ENCODE data around the gene ARHGAP8.

Gene ARHGAP8

DNA sequence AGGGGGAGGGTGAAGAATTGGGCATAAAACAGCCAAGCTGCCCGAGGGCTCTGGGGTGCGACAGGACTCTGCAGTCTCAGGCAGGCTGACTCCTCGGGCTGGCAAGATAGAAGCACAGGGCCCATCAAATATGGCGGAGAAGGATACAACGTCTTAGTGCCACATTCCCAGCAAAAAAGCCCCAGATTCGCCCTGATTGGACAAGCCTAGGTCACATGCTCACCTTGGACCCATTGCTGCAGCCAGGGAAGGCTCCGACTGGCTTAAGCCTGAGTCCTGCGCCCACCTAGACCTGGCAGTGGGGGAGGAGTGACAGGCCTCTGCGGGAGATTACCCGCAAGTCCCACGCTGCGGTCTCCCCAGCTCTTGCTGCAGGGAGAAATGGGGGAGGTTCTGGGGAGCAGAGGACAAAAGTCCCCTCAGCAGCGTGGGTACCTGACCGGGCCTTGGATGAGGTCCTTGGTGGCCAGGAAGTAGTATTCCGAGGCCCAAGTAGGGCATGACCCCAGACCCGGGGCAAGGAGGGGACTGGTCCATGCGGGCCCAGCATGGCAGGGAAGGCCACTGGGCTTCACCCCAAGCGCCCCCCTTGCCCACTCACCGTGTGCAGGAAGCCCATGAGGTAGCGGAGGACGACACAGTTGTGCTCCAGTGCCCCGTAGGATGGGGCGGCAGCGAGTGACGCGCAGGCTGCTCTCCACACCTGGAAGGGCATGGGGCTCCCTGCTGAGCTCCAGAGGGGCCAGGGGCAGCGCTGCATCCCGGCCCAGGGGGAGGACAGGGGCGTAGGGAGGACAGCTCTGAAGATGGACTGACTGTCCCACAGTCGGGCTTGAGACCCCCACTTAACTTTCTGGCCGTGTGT, 113.0 kb downstream of the ARHGAP8 start:
- DNase-seq, result no peak

DNA sequence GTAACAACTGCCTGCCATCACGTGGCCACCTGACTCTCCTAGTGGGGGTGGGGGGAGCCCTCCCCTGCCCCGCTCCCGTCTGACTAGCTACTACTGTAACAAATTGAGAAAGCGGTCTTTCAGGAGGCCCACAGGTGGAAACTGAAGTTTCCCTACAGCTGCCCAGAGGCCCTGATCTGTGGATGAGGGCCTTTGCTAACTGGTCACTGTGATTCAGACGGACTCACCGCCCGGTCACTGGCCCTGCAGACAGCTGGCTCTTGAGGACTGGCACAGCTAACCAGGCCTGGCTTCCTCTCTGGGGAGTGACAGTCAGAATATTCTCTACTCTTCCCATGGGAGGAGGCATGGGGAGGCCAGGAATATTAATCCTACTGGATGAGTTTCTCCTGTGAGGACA, 116.8 kb downstream of the ARHGAP8 start:
- no peak for DNase-seq

DNA sequence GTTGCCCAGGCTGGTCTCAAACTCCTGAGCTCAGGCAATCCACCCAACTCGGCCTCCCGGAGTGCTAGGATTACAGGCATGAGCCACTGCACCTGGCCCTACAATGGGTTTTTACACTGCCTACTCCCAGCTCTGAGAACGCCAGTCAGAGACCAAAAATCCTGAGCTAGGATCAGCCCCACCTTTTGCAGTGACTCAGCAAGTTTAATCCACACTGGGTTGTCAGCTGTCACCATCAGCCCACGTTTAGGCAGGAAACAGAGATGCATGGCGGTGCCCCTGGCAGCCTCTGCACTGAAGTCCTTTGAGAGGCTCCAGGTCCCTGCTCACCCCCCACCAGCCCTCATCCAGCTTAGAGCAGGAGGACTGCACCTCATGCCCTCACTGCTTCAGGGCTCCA, 117.6 kb downstream of the ARHGAP8 start:
- no peak for DNase-seq

DNA sequence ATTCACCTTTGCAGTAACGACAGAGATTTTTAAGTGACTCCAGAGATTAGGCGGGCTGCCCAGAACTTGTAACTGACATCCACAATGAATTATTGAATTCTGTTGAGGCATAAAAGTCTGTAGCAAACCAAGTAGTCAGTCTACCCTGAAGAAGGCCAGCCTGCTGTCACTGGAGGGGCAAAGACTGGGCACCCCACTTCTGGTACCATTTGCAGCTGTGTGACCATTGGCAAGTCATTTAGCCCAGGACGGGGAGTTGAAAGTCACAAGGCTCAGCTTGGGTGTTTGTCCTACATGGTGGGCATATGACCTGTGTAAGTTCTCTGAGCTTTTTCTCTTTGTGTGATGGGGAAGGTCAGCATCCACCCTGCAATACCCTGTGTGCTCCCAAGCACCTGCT, 119.4 kb downstream of the ARHGAP8 start:
- DNase-seq, result no peak

DNA sequence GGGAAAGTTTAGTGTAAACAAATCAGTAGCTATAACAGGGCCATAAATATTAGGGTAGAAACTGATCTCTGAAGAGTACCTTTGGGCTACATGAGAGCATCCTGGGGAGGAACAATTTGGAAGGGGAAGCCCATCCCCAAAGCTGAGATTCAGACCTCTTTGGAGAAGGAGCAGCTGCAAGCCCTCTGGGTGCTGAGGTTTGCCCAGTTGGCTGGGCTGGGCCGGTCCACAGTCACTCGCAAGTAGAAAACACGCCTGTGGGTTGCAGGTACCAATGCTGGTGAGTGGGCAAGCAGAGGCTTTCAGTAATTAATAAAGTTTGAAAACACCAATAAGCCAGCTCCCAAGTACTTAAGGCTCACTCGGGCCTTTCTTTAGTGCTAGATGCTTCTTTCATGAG, 124.5 kb downstream of the ARHGAP8 start:
- no peak for DNase-seq

DNA sequence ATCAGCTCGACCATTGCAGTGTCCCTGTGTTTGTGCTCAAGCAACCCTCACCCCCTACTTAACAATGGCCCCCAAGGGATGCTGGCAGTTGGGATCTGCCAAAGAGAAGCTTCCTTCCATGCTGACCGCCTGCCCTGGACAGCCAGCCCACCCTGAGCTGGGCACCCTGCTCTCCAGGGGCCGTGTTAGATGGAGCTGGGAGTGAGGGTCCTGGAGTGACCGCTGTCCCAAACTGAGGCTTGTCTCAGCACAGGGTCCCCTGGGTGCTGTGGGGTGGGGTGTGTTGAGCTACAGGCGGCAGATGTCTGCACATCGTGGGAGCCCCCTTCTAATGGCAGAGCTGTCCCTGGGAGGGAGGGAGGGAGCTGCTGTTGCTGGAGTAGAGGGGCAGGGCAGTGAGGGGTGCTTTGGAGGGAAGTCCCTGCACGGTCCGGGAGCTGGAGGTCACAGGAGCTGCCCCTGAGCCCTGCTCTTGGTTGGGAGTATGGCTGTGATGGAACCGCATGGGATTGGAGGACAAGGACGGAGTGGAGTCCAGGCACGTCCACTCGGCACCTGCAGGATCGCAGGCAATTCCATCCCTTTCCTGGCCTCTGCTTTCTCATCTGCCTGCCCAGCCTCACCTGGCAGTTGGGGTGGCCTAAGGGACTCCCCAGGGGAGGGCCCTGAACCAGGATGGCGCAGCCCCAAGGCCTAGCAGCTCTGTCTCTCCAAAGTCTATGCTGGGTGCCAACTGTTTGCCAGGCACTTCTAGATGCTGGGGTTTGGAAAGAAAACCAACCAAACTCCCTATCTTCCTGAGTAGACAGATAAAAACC, 126.3 kb downstream of the ARHGAP8 start:
- DNase-seq, result no peak

DNA sequence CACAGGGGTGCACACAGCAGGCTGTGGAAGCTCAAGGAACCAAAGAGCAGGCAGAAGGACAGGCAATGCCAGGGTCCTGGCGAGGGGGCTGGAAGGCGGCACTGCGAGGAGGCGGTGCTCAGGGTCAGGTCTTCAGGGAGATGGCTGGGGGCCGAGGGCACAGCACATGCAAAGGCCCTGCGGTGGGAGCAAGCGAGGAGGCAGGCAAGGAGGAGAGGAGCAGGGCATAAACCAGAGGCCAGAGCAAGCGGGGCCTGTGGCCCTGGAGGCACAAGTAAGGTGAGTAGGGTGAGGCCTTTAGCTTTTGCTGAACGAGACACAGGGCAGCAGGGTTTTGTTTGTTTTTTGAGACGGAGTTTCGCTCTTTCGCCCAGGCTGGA, 126.9 kb downstream of the ARHGAP8 start:
- DNase-seq, result no peak

DNA sequence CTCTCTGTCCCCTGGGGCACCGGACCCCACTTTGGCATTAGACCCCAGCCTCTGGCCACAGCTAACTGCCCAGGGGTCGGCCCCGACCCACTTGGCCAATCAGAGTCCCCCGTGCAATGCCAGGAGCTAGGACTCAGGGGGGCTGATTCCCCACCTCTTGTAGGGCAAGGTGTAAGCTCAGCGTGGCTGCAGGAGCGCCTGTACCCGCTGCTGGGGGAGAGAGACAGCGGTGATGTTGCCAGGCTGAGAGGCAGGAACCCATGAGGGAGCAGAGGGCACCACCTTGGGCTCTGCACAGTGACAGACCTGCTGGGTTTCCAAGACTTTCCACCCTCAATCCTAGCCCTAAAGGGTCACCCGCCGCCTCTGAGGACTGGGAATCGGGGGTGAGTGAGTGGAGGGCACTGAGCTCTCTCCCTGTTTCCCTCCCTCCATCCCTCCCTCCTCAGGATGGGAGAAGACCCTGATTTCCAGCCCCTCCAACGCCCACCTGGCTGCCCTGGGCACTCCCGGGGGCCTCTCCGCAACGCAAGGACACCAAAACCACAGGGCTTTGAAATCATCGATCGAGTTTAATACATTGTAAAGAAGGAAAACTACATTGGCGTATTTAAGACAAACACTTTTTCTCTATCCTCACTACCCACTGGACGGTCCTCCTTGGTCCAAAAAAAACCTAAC, 128.4 kb downstream of the ARHGAP8 start:
- no peak for DNase-seq

DNA sequence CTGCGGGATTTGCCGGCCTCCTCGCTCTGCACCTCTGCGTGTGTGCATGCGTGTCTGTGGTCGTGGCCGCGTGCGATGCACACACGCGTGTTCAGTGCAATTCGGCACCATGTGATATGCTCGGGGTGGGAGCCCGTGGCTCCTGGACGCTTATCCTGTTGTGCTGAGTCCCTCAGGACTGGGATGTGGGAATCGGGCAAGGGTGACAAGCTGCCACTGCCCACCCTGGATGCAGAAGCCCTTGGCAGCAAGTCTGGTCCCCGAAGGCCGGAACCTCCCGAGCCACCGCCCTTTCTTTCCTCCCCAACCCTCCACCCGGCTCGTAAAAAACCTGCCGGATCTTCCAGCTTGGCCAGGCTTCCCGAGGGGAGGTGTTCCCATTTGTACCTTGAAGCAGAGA, 129.2 kb downstream of the ARHGAP8 start:
- no peak for DNase-seq

DNA sequence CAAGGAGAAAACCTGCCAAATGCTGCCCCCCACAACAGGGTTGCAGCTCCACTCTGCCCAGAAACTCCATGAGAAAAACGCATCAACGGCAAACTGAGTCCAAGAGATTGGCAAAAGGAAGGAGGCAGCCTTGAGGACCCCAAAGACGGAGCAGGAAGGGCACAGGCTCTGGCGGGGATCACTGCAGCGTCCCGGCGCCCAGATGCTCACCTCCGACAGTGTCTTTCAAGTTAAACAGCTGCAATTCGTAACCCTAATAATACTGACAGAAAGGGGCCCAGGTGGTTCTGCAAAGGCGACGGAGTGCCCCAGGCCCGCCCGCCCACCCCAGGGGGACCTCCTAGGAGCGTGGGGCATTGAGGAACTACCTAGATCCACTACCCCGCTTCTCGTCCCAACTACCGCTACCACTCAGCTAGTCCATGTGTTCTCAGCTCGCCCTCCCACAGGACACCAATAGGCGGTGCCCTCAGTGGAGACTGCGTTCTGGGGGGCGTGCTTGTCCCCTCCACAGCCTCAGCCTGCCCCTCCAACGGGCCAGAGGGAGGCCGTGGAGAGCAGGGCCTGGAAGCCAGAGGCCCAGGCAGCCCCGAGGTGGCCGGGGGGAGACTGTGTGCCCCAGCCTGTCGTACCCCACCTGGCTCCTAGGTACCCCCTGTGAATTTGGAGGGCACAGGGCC, 130.0 kb downstream of the ARHGAP8 start:
- DNase-seq, result no peak

DNA sequence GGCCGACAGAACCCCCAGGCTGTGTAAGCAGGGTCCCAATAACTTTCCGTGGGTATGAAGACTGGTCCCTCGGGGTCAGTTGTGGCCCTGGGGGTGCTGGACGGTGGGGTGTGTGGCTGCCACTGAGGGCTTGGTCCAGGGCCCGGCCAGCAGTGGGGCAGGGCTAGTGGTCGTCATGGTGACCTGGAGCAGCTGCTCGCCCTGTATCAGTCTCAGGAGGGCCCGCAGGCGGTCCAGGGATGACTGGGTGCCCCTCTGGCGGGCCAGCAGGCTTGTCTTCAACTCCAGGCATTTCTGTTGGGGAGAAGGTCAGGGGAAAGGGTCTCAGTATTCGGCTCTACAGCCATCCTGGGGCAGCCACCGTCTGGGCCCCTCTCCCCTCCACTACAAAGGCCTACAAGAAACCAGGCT, 130.6 kb downstream of the ARHGAP8 start:
- DNase-seq, result no peak

DNA sequence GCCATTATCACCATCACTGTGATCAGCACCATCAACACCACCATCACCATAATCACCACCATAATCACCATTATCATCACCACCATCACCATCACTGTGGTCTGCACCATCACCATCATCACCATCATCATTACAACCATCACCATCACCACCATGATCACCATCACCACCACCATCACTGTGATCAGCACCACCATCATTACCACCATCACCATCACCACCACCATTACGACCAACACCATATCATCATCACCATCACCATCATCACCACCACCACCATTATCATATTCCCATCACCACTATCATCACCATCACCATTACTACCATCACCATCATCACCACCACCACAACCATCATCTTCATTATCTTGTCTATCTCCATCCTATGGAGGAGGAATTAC, 132.2 kb downstream of the ARHGAP8 start:
- DNase-seq, result no peak

DNA sequence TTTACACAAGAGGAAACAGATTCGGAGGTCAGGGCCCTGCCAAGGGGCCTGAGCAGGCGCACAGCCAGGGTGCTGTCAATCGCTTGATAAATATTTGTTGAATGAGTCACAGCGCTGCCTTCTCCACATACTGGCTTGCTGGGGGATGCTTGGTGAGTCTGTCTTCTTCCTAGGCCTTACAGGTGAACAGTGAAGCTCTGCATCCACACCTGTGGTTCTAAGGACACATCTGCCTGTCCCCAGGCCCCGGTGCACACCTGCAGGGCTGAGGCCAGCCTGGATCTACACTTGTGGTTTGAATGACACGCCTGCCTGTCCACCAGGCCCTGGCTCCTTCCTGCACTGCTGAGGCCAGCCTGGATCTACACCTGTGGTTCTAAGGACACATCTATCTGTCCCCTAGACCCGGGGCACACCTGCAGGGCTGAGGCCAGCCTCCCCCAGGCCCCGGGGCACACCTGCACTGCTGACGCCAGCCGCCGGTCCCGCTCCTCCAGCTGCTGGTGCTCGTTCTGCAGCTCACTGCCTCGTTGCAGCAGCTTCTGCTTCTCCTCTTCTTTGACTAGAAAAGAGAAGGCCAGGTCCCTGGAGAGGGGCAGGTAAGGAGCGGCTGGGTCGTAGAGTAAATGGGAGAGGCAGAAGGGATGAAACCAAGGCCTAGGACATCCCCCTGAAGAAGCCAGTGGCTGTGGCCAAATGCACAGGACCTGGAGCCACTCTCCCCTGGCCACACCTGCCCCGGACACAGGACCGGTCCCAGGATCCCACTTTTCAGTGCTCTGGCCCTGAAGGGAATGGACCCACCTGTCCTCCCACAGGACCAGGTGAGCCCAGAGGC, 132.8 kb downstream of the ARHGAP8 start:
- no peak for DNase-seq

DNA sequence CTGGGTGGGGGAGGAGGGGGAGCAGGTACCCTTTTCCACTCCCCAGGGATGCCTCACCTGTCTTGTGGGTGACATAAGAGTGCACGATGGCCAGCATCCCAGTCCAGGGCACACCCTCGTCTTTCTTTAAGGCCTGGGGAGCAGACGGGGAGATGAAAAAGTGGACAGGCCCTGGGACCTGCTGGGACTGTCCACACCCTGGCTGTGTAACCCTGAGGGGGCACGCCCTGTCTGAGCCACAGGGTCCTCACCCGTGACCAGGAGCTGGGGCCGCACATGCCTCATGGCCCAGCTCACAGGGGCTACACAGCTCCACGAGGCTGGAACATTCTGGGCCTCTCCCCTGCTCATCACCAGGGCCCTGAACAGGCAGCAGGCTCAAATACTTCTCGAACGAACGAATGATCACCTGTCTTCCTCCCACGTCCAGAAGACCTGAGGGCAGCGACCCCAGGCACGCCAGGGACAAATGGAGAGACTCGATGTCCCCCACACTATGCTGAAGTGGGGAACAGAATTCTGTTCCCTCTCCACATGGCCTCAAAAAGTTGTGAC, 133.5 kb downstream of the ARHGAP8 start:
- no peak for DNase-seq

DNA sequence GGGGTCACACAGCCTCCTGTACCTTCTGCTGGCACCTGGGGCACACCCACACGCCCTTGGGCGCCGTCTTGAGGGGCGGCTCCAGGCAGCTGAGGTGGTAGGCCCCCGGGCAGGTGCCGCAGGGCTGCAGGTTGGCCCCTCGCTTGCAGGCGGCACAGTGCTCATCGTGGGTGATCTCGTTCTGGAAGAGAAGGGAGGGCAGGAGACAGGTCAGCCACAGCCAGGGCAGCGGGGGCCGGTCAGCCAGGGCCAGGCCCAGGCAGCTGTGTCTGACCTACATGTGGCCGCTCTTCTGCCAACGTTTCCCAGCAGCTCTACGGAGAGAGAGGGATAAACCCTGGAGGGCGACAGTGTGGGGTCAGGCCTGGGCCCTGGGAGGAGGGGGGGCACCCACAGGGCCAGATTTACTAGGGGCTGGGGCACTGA, 135.6 kb downstream of the ARHGAP8 start:
- DNase-seq, result no peak

DNA sequence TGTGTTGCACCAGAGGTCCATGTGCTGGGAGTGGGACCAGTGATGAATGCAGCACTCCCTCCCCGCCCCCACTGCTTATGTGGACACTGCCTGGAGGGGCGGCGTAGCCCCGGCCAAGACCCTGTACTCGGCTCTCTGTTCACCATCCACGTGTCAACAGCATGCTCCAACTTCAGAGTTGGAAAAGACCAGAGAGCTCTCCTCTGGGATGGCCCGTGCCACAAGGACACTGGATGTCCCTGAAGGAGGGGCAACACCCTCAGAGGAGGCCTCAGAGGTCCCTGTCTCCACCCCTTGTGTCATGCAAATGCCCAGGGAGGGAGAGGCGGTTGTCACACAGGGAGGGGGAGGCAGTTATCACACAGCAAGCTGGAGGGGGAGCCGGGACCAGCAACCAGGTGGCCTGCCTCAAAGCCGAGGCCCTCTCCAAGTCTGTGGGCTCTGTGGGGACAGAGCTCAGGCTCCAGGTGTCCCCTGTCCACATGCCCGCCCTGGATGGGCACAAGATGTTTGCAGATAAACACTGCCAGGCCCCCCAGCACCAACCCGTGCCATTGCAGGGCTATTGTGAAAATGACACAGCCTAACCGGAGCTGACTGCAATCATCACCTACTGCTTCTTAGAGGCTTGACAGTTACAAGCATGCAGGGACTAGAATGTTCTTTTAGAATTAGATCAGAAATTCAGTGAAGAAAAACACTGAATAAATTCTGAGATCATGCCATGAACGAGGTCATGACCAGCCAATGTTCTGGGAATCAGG, 136.3 kb downstream of the ARHGAP8 start:
- DNase-seq, result no peak

DNA sequence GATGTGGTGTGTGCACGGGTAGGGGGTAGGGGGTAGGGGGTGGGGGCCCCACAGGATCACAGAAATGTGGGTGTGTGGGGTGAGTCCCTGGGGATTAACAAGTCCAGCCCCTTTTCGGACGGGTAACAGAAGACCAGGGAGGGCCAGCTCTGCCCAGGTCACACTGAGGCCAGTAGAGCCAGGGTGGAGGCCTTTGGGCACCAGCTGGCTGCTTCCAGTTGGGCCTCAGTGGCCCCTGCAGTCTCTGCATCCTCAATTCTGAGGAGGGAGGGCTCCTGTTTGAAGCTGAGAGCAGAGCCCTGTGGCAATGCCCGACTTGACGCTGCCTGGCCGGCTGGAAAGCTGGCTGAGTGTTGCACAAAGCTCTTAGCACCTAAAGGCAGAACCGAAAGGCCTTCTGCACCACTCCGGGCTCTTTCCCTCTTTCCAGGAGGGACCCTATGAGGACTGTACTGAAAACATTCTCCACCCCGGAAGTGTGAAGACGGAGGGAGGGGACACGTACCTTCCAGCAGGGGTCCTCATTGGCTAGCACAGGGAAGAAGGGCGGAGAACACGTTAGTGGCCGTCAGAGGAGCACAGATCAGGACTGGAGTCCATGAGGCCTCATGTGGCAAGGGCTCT, 137.0 kb downstream of the ARHGAP8 start:
- DNase-seq, result no peak

DNA sequence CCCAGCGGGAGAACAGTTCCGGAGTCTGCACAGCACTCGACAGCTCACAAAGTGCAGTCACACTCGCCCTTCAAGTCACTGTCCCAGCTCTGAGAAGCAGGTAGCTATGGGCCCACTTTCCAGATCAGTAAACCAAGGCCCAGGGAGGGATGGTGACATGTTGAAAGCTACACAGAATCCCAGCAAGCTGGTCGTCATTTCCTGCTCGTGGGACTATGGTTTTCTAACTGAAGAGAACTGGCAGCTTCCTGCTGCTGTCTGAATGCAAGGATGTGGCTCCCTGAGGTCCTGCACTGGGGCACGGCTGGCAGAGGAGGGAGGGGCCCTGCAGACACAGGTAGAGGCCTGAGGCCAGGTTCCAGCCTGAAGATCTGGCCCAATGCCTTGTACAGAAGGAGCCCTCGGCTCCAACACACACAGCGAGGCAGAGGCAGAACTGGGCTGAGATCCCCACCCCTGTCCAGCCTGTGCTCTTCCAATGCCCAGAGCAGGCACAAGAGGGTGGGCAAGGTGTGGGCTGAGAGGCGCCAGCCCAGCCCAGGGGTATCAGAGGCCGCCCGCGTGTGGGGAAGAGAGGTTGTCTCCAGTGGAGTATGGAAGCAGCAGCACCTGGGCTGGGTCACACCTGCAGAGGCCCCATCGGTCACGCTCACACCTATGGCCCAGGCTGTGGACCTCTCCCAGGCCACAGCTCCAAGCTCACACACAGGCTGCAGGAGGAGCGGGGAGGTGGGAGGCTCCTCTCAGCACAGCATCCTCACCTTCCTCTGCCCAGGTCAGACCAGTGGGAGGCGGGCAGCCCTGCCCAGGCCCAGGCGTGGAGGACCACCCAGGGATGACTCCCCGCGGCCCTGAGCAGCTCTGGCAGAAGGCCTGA, 138.3 kb downstream of the ARHGAP8 start:
- no peak for DNase-seq

DNA sequence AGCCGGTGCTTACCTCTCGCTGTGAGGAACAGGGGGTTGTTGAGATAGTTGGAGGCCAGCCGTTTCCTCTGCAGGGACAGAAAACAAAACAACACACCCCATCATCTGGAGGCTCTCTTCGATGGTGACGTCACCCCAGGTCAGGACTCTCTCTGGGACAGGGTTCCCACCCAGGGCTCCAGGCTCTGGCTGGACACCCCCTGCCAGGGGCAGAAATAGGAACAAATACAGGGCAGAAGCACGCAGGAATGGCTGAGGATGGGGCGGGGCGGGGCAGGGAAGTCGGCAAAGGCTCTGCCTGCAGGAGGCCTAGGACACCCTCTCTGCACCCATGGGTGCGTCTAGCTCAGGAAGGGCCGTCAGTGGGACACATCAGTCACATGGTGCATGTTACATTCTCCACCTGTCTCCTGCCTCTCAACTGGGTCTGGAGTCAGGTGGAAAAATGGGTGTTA, 138.9 kb downstream of the ARHGAP8 start:
- DNase-seq, result no peak

Measured in KG1 (cell line).